GM21737 (cell line): ENCODE data around the gene SAPCD2.
"Not testable (repeated sequence)": the region's sequence is repeated elsewhere in the genome, so short reads cannot be mapped to it uniquely, and the experiment has no call there.

Experiments used
- ATAC-seq: cut with Tn5 transposase; IDR thresholded peaks from one replicate; pipeline ENCODE4 v1.9.1; 2021; ENCODE audit warnings: mild to moderate bottlenecking, moderate library complexity; ENCODE audit not compliant: unreplicated experiment

The SAPCD2 gene

GRCh38 chr9:137066096-137066861, 4.1 kb downstream of the SAPCD2 start:
- ATAC-seq: no peak

DNA sequence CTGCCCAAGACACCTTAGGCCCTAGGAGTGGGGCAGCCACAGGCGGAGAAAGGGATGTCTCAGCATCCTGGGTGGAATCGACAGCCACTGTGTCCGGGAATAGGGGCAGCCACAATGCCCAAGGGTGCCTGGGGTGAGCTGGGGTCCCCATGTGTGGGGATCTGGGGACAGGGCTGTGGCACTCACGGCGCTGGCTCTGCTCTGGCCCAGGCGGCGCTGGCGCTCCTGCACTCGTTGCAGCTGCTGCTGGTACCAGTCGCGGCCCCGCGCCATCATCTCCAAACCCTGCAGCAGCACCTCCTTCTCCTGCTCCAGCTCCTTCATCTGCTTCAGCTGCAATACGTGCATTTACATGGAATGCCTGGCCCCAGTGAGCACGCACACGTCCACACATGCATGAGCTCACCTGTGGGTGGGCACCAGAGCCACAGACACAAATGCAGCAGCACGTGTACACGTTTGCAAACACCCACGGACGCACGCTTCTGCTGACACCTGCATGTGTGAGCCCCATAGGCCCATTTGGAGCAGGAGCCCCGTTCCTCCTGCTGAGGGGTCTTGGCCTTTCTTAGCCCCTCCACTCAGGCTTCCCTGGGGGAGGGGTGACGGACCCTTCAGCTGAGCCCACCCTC, 4.9 kb downstream of the SAPCD2 start:
- ATAC-seq: no peak

DNA sequence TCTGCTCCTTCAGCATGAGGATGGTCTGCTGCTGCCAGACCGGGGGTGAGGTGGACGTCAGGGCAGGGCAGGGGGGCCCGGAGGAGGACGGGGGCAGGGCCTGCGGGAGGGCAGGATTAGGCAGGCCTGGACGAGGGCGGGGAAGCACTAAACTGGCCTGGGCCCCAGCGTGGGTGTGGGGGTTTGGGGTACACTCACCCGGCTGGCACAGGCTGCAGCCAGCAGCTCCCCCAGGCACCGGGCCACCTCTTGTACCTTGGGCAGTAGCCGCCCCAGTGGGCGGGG, 5.5 kb downstream of the SAPCD2 start:
- ATAC-seq: no peak

DNA sequence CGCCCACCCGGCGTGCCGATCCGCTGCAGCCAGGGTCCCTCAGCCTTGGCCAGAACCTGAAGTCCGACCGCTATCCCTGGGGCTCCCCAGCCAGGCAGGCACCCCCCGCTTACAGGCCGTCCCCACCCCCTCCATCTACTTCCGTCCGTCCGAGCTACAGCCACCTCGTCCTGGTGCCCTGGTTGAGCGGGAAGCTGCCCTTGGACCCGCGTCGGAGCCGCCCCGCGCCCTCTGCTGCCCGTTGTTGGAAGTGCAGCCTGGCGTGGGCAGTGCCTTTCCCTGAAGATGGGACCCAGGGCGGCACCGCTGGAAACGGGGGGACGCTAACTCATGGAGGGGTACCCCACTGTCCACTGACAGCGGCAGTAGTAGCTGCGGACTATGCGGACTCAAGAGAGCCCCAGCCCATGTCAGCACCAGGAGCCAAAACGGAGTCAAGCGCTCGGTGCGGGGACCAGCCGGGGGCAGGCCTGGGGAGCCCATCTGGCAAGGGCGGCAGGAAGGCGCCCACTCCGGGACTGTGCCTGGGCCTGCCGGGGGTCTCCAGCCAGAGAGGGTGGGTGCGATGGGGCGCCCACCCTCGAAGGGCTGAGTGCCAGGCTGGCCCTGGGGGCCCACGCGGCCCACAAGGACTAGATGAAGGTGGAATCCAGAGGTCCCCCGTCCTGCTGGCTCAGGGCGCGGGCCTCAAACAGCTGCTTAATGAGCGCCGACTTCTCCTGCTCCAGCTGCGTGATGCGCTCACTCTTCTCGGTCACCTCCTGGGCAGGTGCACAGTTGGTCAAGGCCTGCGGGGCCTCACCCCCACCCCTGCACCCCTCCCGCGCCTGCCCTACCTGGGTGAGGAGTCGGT, 6.1 kb downstream of the SAPCD2 start:
- ATAC-seq: no peak

DNA sequence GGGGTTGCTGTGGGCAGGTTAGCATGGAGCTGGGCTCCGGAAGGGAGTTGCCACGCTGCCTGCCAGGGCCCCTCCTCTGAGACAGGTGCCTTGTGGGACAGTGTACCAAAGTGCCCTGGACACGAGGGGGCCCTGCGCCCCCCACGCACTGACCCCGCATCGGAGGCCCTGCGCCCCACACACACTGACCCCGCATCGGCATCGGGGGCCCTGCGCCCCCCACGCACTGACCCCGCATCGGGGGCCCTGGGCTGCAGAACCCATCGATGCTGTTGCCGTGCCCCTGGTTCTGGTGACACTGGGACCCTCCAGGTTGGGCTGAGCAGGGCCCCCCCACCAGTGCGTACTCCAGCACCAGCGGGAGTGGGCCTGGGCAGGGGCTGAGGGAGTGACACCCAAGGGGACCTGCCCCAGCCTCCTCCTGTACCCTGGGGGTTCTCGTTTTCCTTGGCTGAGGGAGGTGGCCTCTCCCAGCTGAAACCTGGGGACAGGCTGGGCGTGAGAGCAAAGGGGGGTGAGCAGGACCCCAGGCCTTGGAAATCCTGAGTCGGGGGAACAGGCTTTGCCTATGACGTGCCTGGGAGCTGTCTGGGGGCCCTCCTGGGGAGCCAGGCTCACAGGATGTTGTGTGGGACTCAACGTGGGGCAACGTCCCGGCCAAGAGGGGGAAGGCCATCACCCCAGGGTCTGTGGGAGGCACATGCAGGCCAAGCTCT, 6.9 kb downstream of the SAPCD2 start:
- no peak for ATAC-seq

DNA sequence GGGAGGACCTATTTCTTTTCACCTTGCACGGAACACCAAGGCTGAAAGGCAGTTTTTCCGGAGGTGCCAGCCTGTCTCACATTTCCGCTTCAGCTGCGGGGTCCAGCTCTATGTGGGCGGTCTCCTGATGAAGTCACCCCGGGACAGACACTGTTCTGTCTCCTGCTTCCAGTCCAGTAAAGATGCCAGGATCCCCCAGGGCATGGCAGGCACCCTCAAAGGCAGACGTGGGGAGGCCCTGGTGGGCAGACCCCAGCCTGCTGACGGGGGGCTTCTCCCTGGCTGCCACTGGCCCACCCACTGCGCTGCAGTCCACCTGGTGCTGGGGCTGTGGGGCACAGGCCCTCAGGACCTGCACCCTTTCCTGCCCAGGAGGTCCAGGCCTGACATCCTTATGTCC, 7.6 kb downstream of the SAPCD2 start:
- not testable (repeated sequence) for ATAC-seq

GRCh38 chr9:137062384-137062783, 8.0 kb downstream of the SAPCD2 start:
- no peak for ATAC-seq

GRCh38 chr9:137058521-137059234, 11.7 kb downstream of the SAPCD2 start:
- no peak for ATAC-seq

DNA sequence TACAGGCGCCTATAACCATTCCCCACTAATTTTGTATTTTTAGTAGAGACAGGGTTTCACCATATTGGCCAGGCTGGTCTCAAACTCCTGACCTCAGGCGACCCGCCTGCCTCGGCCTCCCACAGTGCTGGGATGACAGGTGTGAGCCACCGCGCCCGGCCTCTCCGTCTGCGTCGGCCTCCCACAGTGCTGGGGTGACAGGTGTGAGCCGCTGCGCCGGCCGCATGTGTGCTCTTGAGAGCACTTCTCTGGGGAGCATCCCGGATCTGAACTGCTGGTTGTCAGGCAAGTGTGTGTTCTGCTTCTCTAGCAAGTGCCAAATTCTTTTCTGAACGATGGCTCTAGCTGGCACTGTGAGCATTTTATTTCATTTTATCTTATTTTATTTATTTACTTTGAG, 12.8 kb downstream of the SAPCD2 start:
- no peak for ATAC-seq

GRCh38 chr9:137056739-137057415, 13.5 kb downstream of the SAPCD2 start:
- no peak for ATAC-seq

GRCh38 chr9:137055385-137056364, 14.7 kb downstream of the SAPCD2 start:
- no peak for ATAC-seq

DNA sequence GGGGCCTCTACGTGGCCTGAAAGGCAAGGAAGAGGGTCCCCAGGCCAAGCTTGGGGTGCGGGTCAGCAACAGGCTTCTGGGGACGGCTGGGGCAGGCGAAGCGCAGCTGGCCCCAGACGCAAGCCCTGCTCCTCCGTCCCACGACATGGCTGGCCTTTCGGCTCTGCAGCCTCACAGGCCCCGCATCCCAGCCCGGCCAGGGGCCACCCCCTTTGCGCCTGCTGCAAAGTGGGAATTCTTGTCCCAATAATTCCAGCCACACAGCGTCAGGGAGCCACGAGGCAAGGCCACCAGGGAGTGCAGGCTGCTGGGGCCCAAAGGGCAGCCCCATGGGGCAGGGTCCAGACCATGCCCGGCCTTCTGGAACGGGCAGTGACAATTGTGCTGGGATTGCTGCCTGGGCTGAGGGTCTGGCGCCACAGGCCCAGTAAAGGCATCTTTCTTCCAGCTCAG, 15.4 kb downstream of the SAPCD2 start:
- ATAC-seq: no peak

- ATAC-seq: no peak
Measured at GRCh38 chr9:137053944-137054931, 16.1 kb downstream of the SAPCD2 start, which contains the start of gene ENTPD2. Gene ENTPD2, minus strand, starts transcription at chr9:137054061. Its CDS starts 64 bp downstream, at chr9:137053997.

DNA sequence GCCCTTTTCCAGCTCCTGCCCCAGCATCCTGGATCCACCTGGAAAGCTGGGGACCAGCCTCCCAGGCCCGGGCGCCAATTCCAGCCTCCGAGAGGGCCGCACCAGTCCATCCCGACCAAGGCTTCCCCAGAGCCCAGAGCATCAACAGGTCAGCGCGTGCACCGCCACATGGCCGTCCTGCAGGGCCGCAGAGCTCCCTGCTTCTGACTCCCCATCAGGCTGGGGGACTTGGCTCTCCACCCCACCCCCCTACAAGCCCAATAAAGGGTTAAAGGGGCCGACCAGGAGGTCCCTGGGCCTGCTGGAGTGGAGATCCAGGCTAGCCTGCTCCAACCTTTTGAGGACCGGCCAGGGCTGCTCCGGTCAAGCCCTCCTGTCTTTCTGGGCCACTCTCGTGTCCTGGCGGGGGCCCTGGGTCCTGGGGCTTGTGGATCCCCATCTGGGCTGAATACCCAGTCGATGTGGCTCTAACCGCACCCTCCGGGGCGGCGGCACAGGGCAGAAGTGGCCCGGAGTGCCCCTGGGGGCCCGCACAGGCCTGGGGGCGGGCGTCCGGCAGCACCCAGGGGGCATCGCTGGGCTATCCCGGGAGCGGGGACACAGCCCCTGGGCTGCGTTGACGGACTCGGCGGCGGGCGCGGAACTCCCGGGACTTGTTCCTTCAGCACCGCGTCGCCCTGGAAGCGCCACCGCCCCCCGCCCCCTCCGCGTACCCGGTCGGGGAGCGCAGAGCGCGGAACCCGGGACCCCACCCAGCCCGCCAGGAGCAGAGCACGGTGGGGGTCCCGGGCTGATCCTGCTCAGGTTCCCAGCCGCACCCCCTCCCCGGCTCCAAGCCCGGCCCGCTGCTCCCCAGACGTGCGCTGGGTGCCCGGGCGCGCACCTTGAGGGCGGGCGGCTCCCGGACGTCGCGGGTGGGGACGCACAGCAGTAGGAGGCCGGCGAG, 17.1 kb downstream of the SAPCD2 start:
- no peak for ATAC-seq

DNA sequence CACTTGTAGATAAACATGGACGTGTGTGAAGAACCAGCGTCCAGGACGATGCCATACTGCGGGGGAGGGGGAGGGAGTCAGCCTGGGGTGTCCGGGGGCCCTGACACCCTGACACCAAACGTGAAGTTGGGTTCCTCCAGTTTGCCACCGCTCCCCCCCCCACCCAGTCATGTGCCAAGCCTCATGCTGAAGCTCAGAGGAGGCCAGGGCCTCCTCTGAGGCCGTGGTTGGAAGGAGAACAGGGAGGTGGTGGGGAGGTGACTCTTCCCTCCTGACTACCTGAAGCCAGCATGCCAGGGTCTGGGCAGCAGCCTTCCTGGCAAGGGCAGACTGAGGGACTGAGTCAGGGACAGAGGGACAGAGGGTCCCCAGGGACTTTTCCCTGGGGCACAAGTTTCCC, 18.1 kb downstream of the SAPCD2 start:
- no peak for ATAC-seq

DNA sequence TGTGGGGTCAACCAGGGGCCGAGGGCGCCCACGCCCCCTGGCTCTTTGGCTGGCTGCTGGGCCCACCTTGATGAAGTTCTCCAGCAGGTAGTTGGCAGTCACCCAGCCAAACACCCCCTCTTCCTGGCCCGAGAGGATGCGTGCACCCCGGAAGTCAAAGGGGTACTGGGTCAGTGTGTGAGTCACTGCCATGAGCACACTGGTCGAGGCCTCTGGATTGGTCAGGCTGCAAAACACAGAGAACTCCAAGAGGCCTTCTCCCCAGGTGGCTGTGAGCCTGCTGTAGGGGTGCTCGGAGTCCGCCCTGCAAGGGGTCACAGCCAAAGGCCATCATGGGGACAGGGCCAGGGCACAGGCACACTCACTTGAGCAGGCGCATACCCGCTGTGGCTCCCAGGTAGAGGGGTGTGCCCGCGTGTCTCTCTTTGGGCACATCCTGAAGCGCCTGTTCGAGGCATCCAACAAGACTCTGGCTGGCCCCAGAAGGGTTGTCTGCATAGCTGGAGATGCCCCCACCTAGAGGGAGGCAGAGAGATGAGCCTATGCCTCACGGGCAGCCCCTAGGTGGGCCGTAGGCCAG, 19.1 kb downstream of the SAPCD2 start:
- ATAC-seq: no peak
